Measurements from ENCODE around the gene ARHGAP24. TPM values are rescaled to one million over a fixed set of nuclear protein-coding genes. Genes with fewer than 3 reads are reported as not detected.

ARHGAP24 gene
- total RNA-seq, 1 experiment from 2014 or later: 17.4 TPM

DNA sequence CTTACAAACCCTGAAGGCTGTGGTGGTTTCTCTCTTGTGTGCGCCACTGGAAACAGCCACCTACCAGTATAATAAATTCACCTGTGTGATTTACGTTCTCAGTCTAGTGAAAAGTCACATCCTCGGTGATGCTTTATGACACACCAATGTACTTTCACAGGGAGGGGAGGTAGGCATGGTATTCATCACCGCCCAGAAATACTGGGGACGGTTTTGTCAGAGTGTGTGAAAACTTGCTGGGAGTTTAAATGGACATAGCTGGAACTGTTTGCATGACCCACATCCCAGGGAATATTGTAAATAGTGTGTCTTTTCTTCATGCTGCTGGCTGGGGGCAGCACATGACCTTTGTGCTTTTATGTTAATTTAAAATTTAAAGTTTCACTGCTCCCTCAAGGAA, 463.1 kb downstream of the ARHGAP24 start:
- TF ChIP-seq TCF7L2 (IDR thresholded peaks at IDR 0.05; ENCODE audit: low read depth, low read length): no peak
- TF ChIP-seq POLR2AphosphoS5 (IDR thresholded peaks at IDR 0.05; ENCODE audit: low read depth, low read length): no peak
- TF ChIP-seq SIN3A (IDR thresholded peaks at IDR 0.05; ENCODE audit: borderline replicate concordance, insufficient read depth, low read depth, low read length): no peak
- TF ChIP-seq CTCF (IDR thresholded peaks at IDR 0.05): no peak
- TF ChIP-seq REST (IDR thresholded peaks at IDR 0.05; ENCODE audit: insufficient read depth in 1 of 2, low read depth in 2 of 2, low read length in 1 of 2): no peak
- Histone ChIP-seq H3K27me3 (ENCODE audit: control insufficient read depth, insufficient read depth, low read length) (no peaks in the 10 kb centered on the region), H3K9me3 (ENCODE audit: control insufficient read depth, insufficient read depth, low read depth, low read length) (no peaks in the 10 kb centered on the region), H3K36me3 (ENCODE audit: control insufficient read depth, insufficient read depth, low read length) (no peaks in the 10 kb centered on the region), H3K4me1 (ENCODE audit: control insufficient read depth, insufficient read depth, low read length) (no peaks in the 10 kb centered on the region), H3K27ac (ENCODE audit: low read length) (no peak overlapping the region), H3K4me3 (ENCODE audit: low read depth in 2 of 2, low read length in 2 of 2) (no peak overlapping the region)
- ATAC-seq: no peak
- CTCF ChIA-PET: no interaction called here
- POLR2A ChIA-PET: no interaction called here
- DNase-seq (ENCODE audit: low read depth, low spot score): no peak
- in situ Hi-C loops (cut with HindIII; ENCODE audit: low pct_unique_long_range_greater_than_20kb, low sequenced_read_pairs): no loop called here
- BruUV-seq (replicated peaks): no TSS peak
- intact Hi-C loops (cut with micrococcal nuclease; ENCODE audit: unreplicated experiment): no loop called here

GRCh38 chr4:85938902-85939301, 464.0 kb downstream of the ARHGAP24 start:
- H3K36me3 ChIP-seq (ENCODE audit: control insufficient read depth, insufficient read depth, low read length): no peaks in the 10 kb centered on the region
- in situ Hi-C loops (cut with HindIII; ENCODE audit: low pct_unique_long_range_greater_than_20kb, low sequenced_read_pairs): no loop called here
- no peaks in the 10 kb centered on the region for H3K9me3 ChIP-seq (ENCODE audit: control insufficient read depth, insufficient read depth, low read depth, low read length)
- intact Hi-C loops (cut with micrococcal nuclease; ENCODE audit: unreplicated experiment): no loop called here
- CTCF ChIA-PET: no interaction called here
- no TSS peak for BruUV-seq (replicated peaks)
- no peak overlapping the region for H3K27ac ChIP-seq (ENCODE audit: low read length)
- no peak overlapping the region for H3K4me3 ChIP-seq (ENCODE audit: low read depth in 2 of 2, low read length in 2 of 2)
- H3K4me1 ChIP-seq (ENCODE audit: control insufficient read depth, insufficient read depth, low read length): no peaks in the 10 kb centered on the region
- no peaks in the 10 kb centered on the region for H3K27me3 ChIP-seq (ENCODE audit: control insufficient read depth, insufficient read depth, low read length)
- TF ChIP-seq POLR2AphosphoS5 (IDR thresholded peaks at IDR 0.05; ENCODE audit: low read depth, low read length): no peak
- TF ChIP-seq CTCF (IDR thresholded peaks at IDR 0.05): no peak
- TF ChIP-seq SIN3A (IDR thresholded peaks at IDR 0.05; ENCODE audit: borderline replicate concordance, insufficient read depth, low read depth, low read length): no peak
- TF ChIP-seq TCF7L2 (IDR thresholded peaks at IDR 0.05; ENCODE audit: low read depth, low read length): no peak
- no peak for TF ChIP-seq REST (IDR thresholded peaks at IDR 0.05; ENCODE audit: insufficient read depth in 1 of 2, low read depth in 2 of 2, low read length in 1 of 2)
- POLR2A ChIA-PET: no interaction called here
- no peak for DNase-seq (ENCODE audit: low read depth, low spot score)
- ATAC-seq: no peak
